Activated CD4-positive, CD25-positive, alpha-beta regulatory T cell treated with anti-CD3 and anti-CD28 coated beads, Interleukin-2, amount 50 U/mL, for 24 hours (primary cell): Measurements from ENCODE around the gene AFAP1.

Source experiments
- ATAC-seq, 2 donors: fragments of 150-1000 bp; cut with Tn5 transposase; one replicate each; pipeline ENCODE4 v1.10.0; 2021; ENCODE audit warnings: mild to moderate bottlenecking in 1 of 2, moderate library complexity in 1 of 2

AFAP1 gene

GRCh38 chr4:7863911-7864681, 75.6 kb downstream of the AFAP1 start:
- no peak for ATAC-seq

- ATAC-seq = no peak
These were observed 77.0 kb downstream of the AFAP1 start for GRCh38 chr4:7862561-7863192.

DNA sequence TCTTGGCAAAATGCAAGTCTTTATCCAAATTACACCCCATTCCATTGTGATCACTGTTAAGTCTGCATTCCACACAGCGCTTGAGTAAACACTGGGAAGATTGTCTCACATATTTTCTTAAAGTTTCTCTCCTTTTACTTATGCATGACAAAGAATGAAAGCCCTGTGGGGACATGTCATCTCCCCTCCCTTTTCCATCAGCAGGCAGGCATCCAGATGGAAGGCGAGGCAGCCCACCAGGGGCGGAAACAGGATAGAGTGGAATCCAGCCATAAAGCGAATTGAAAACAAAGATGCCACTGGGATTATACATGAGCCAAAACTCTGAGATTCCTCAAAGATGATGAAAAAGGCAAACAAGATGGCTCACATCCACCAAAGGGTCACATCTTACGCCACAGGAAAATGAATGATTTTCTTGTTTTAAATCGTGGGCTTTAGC, 78.2 kb downstream of the AFAP1 start:
- ATAC-seq = no peak

GRCh38 chr4:7860600-7861163, 79.0 kb downstream of the AFAP1 start:
- ATAC-seq = no peak

GRCh38 chr4:7859326-7859725, 80.3 kb downstream of the AFAP1 start:
- no peak for ATAC-seq

DNA sequence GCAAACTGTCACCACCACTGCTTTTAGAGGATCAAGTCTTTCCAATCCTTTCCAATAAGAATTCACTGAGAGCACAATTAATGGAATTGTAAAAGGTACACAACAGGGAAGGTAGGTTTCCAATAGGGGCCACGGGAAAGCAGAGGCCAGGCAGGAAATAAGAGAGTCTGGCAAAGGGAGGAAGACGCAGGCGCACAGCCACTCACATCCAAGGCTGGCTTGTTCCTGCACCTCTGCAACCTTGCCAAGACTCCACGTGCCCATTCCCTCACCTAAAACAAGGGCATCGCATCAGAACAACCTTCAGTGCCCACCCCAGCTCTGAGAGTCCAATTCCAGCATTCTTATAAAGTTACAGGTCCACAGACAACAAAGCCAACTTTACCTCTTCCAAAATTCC, 81.2 kb downstream of the AFAP1 start:
- ATAC-seq = no peak

DNA sequence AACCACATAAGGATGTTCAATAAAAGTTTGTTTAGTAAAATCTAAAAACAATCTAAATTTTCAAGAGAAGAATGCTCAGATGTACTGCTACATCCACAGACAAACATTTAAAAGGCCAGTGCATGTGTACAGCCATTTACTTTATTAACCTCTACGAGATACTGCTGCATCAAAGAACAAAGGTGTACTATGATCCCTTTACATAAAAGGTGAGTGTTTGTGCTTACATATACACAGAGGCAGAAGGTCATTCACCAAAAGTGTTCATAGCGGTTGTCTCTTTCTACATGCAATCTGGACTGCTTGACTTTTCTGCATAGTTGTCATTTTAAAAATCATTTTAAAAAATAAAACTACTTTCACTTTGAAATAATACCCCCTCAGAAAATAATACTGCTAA, 81.7 kb downstream of the AFAP1 start:
- ATAC-seq = no peak

GRCh38 chr4:7857238-7857701, 82.4 kb downstream of the AFAP1 start:
- peak; percentile 40 to 53 for ATAC-seq

DNA sequence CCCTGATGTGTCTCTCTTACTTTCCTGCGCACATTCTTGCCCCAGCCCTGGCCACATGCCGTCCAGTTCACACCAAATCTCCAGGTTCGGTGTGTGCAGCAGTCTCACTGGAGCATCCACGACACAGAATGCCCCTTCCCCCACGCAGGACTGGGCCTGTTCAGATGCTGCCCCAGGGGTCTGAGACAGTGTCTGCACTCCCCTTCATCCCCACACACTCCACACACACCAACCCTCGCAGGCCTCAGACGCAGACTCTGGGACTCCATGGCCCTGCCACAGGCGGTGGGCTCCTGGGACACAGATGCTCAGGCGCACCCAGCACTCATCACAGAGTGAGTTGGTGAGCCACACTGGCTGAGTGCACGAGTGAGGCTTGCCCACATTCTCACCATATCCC, 83.9 kb downstream of the AFAP1 start:
- no peak for ATAC-seq

GRCh38 chr4:7854697-7855370, 84.8 kb downstream of the AFAP1 start:
- peak; percentile 87 to 92 for ATAC-seq

DNA sequence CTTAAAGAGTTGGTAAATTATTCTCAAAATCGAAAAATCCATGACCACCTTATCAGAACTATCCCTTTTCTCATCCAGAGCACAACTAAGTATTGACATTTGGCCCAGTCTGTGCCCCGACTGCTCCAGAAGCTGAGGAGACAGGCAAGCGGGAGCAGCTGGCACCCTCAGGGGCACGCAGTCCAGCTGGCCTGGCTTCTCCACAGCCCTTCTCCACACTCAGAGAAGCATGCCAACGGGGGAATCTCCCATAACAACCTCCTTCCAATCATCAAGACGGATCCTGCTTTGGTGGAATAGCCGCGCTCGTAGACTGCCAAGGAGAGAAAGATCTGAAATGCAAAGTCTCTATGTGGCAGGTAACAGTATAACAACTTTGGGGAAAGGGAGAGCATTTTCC, 85.4 kb downstream of the AFAP1 start:
- no peak for ATAC-seq

GRCh38 chr4:7853271-7853670, 86.4 kb downstream of the AFAP1 start:
- no peak for ATAC-seq

- peak; percentile 30 to 36 for ATAC-seq
These were observed 87.0 kb downstream of the AFAP1 start for GRCh38 chr4:7852568-7853185.

GRCh38 chr4:7850489-7850888, 89.2 kb downstream of the AFAP1 start:
- ATAC-seq = no peak

GRCh38 chr4:7847206-7847605, 92.5 kb downstream of the AFAP1 start:
- ATAC-seq = no peak

DNA sequence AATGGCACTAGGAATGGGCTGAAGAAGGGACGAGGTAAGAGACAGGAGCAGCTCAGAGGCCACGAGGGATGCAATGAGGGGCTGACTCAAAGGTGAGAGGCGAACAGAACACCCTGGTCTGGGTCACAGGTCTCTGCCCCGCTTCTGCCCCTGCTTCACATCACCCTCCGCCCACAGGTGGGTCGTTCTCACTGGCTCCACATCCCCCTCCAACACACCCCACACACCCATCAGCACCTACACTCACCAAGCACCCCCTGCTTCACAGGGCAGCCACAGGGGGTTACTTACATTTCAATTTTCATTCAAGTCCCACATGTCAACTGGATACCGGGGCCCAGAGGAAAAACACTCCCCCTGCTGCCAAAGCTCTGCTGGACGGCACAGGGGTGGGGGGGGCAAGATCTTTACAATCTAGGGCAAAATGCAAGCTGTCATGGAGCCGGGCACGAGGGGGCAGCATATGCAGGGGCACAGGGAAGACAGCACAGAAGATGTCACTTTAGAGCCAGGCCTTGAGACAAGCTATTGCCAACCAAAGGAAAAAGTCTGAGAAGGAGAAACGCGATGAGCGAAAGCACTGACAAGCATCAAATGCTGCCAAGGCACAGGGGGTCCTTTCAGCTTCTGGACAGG, 94.0 kb downstream of the AFAP1 start:
- no peak for ATAC-seq

- ATAC-seq = no peak
These were observed 95.1 kb downstream of the AFAP1 start for GRCh38 chr4:7844594-7844991.

- peak; percentile 88 to 95 for ATAC-seq
These were observed 95.6 kb downstream of the AFAP1 start for GRCh38 chr4:7843831-7844593.

GRCh38 chr4:7842384-7843279, 97.0 kb downstream of the AFAP1 start:
- ATAC-seq = no peak

DNA sequence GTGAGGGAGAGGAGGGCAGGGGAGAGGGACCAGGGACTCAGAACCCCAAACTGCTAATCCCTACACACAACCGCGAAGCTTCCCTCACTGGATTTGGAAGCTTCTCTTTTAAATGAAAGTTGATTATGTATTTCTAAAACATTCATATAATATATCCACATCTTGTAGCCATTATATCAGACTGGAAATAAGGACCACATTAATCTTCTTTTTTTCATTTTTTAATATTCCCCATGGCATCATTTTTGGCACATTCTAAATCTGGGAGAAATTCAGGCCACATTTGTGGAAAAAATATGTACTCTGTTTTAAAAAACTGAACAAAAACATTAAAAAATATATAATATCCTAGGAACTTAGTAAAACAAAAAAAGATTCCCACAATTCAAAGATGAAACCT, 97.8 kb downstream of the AFAP1 start:
- no peak for ATAC-seq

GRCh38 chr4:7841071-7841470, 98.6 kb downstream of the AFAP1 start:
- ATAC-seq = no peak
